SU-DHL-6 (cell line): ENCODE results near the gene KDELR3.

Experiments used
- H2AFZ ChIP-seq: fragments of 200-600 bp; sonication (generic); 2 replicates; pipeline ENCODE4 v1.6.1; 2014; ENCODE audit warnings: low read depth, mild to moderate bottlenecking, moderate library complexity, mixed read lengths, antibody characterized with exemption, low read length; ENCODE audit not compliant: severe bottlenecking
- H3F3A ChIP-seq: fragments of 200-600 bp; shearing (Covaris generic); 2 replicates; pipeline ENCODE4 v1.6.0; 2016; ENCODE audit warnings: antibody characterized with exemption, mild to moderate bottlenecking; ENCODE audit not compliant: insufficient read depth
- H3K27ac ChIP-seq: fragments of 200-600 bp; sonication (generic); 2 replicates; pipeline ENCODE4 v1.5.1; 2016; ENCODE audit warnings: low read depth, mild to moderate bottlenecking, low read length, moderate library complexity, mixed read lengths
- H3K27me3 ChIP-seq: fragments of 200-600 bp; sonication (generic), shearing (Covaris generic); 2 replicates; pipeline ENCODE4 v1.6.0; 2014; ENCODE audit warnings: mild to moderate bottlenecking, low read length
- H3K36me3 ChIP-seq: fragments of 200-600 bp; sonication (generic); 2 replicates; pipeline ENCODE4 v1.6.1; 2014; ENCODE audit warnings: mild to moderate bottlenecking, low read length, mixed read lengths
- H3K4me2 ChIP-seq: fragments of 300-600, 200-600 bp; shearing (Covaris generic), sonication (generic); 2 replicates; pipeline ENCODE4 v1.6.0; 2014; ENCODE audit warnings: low read length, low read depth, mild to moderate bottlenecking; ENCODE audit not compliant: poor library complexity, severe bottlenecking
- H3K4me3 ChIP-seq: fragments of 200-600 bp; sonication (generic); 2 replicates; pipeline ENCODE4 v1.5.1; 2014; ENCODE audit warnings: antibody characterized with exemption, low read length, mild to moderate bottlenecking, mixed read lengths; ENCODE audit not compliant: insufficient read depth, poor library complexity, severe bottlenecking
- H3K79me2 ChIP-seq: fragments of 200-600 bp; sonication (generic); 2 replicates; pipeline ENCODE4 v1.6.1; 2014; ENCODE audit warnings: mild to moderate bottlenecking, low read length, moderate library complexity; ENCODE audit not compliant: insufficient read depth
- H3K9ac ChIP-seq: fragments of 200-600 bp; sonication (generic); 2 replicates; pipeline ENCODE4 v1.7.0; 2014; ENCODE audit warnings: mild to moderate bottlenecking, low read length
- H3K9me2 ChIP-seq: fragments of 200-600 bp; sonication (generic); replicated peaks from 2 replicates; pipeline ENCODE4 v1.6.1; 2014; ENCODE audit warnings: low read length; ENCODE audit not compliant: insufficient read depth
- H3K9me3 ChIP-seq: fragments of 200-600 bp; sonication (generic); 2 replicates; pipeline ENCODE4 v1.6.1; 2014; ENCODE audit warnings: low read length, mixed read lengths; ENCODE audit not compliant: insufficient read depth
- H4K20me1 ChIP-seq: fragments of 200-600 bp; sonication (generic); 2 replicates; pipeline ENCODE4 v1.6.1; 2014; ENCODE audit warnings: low read depth, mild to moderate bottlenecking, antibody characterized with exemption, low read length, moderate library complexity, mixed read lengths
- CTCF ChIP-seq: fragments of 200-600 bp; sonication (generic); IDR thresholded peaks from one replicate; pipeline ENCODE4 v1.5.1; 2017; ENCODE audit warnings: antibody characterized with exemption, mild to moderate bottlenecking, low read length, moderate library complexity; ENCODE audit not compliant: insufficient read depth, poor library complexity, severe bottlenecking
- EZH2phosphoT487 ChIP-seq: fragments of 200-600 bp; sonication (generic), shearing (Covaris generic); conservative IDR thresholded peaks from 2 replicates; pipeline ENCODE4 v1.6.1; 2018; ENCODE audit warnings: mild to moderate bottlenecking, antibody characterized with exemption, low read length, moderate library complexity, mixed read lengths

Gene KDELR3

GRCh38 chr22:38444783-38445182, 23.1 kb upstream of the KDELR3 start:
- H3K9me2 ChIP-seq = no peaks in the 10 kb centered on the region
- H3K79me2 ChIP-seq = no peaks in the 10 kb centered on the region
- H3K9ac ChIP-seq = no peak overlapping the region
- H3K9me3 ChIP-seq = no peaks in the 10 kb centered on the region
- H3K27me3 ChIP-seq = no peaks in the 10 kb centered on the region
- H2AFZ ChIP-seq = no peak overlapping the region
- no peaks in the 10 kb centered on the region for H3K36me3 ChIP-seq
- no peak overlapping the region for H3K27ac ChIP-seq
- no peaks in the 10 kb centered on the region for H4K20me1 ChIP-seq
- no peak for TF ChIP-seq EZH2phosphoT487
- TF ChIP-seq CTCF = no peak
- H3K4me3 ChIP-seq = no peak overlapping the region
- H3F3A ChIP-seq = no peaks in the 10 kb centered on the region
- H3K4me2 ChIP-seq = no peak overlapping the region

DNA sequence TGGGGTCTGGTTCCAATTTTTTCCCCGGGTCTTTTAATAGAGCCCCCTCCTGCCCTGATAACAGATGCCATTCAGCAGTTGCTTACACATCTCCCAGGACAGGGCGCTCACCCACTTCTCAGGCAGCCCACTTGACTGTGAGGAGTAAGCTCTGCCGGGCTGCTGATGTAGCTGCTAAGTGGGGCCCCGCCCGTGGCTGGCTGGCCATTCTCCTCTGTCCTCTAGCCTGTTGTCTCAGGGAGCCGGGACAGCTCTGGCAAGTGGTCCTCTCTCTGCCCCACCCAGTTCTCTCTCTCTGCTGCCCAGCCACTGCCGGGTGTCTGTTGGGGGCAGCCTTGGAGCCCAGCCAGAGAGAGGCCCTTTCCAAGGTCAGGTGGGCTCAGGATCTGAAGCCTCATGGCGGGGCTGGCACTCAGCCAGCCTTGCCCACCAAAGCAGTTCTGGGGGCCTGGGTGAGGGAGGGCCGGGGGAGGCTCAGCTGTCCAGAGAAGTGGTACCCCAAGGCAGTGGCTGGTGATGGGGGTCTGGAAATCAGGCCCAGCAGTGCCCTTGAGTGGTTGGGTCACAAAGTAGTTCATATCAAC, 21.8 kb upstream of the KDELR3 start:
- no peaks in the 10 kb centered on the region for H4K20me1 ChIP-seq
- no peaks in the 10 kb centered on the region for H3K79me2 ChIP-seq
- no peak overlapping the region for H3K27ac ChIP-seq
- H3K36me3 ChIP-seq = no peaks in the 10 kb centered on the region
- no peaks in the 10 kb centered on the region for H3F3A ChIP-seq
- H3K9me2 ChIP-seq = no peaks in the 10 kb centered on the region
- H2AFZ ChIP-seq = no peak overlapping the region
- TF ChIP-seq CTCF = no peak
- no peak for TF ChIP-seq EZH2phosphoT487
- no peak overlapping the region for H3K4me2 ChIP-seq
- H3K9ac ChIP-seq = no peak overlapping the region
- H3K27me3 ChIP-seq = no peaks in the 10 kb centered on the region
- no peak overlapping the region for H3K4me3 ChIP-seq
- H3K9me3 ChIP-seq = no peaks in the 10 kb centered on the region

DNA sequence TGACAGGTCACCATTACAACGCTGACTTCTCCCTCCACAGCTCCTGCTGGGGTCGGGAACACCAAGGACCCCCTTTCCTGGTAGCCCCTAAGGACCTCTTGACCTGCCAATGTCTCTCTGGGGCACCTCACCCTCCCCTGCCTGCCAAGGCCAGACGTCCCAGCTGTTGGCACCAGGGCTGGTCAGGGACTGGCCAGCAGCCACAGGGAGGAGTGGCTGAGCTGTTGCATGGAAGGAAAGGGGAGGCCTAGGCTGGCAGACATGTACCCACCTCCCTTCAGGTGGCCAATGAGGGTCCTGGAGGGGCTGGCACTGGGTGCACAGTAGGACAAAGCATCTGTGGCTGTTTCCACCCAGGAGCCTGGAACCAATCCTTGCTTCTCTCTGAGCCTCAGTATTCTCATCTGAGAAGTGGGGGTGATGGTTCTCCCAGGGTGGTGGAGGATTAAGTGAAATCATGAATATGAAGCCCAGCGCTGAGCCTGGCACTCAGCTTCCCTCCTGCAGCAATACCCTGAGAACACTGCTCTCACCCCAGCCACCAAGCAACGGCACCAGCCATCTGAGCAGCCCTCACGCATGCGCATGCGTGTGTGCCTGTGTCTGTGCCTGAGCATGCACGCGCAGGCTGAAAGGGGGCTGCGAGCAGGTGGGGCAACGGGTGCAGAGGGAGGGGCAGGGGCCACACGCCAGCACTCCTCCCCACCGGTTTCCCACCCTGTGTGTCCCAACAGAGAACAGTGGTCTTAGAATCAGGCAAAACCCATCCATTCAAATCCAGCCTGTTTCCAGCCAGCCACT, 18.8 kb upstream of the KDELR3 start:
- Histone ChIP-seq H2AFZ (no peak overlapping the region), H3K79me2 (no peaks in the 10 kb centered on the region), H3K36me3 (no peaks in the 10 kb centered on the region), H3K27me3 (no peaks in the 10 kb centered on the region), H3K27ac (no peak overlapping the region), H4K20me1 (no peaks in the 10 kb centered on the region), H3K4me3 (no peak overlapping the region), H3K4me2 (no peak overlapping the region), H3F3A (no peaks in the 10 kb centered on the region), H3K9me2 (no peaks in the 10 kb centered on the region), H3K9me3 (no peaks in the 10 kb centered on the region), H3K9ac (no peak overlapping the region)
- no peak for TF ChIP-seq CTCF
- TF ChIP-seq EZH2phosphoT487 = no peak
